DMS79 (cell line): Measurements from ENCODE around the gene SDCCAG8.

Source experiments
- DNase-seq: peaks from one replicate; lab custom pipeline; 2025; lab: John Stamatoyannopoulos, UW

The SDCCAG8 gene

DNA sequence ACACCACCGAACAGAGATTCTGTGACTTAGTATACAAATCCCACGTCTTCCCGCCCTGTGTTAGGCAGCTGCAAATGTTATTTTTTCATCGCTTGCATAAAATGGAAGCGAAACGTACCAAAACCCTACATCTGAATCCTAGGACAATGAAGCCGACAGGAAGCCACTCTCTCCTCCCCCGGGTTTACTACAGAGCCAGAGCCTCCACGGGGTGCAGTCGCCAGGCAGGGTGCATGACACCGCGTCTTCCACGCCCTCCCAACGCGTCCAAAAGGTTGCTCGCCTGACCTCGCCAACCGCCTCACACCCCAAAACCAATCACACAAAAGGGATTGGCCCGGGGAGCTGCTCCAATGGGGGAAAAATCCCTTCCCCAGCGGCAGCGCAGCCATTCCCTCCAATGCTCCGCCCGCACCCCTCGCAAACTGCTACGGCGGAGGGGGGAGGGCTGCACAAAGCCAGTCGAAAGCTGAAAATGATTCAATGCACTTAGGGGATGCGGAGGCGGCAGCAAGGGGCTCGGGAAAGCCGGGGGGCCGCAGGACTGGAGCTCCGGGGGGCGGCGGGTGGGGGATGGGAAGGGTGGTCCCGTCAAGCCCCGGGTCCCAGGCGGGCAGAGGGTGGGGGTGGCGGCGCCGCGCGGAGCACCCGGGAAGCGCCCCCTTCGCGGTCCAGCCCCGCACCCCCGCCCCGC, 1.5 kb upstream of the SDCCAG8 start:
- peak; percentile 41 for DNase-seq

GRCh38 chr1:243254927-243255790, 682 bp upstream of the SDCCAG8 start, which contains the start of gene CEP170:
Gene CEP170 (minus strand): TSS chr1:243255281. CDS start chr1:243225280, 30,001 bp downstream.
- peak; percentile 99 for DNase-seq

GRCh38 chr1:243256590-243256989, 749 bp downstream of the SDCCAG8 start:
- DNase-seq: no peak

- no peak for DNase-seq
These were observed 1.3 kb downstream of the SDCCAG8 start for GRCh38 chr1:243257189-243257588.

DNA sequence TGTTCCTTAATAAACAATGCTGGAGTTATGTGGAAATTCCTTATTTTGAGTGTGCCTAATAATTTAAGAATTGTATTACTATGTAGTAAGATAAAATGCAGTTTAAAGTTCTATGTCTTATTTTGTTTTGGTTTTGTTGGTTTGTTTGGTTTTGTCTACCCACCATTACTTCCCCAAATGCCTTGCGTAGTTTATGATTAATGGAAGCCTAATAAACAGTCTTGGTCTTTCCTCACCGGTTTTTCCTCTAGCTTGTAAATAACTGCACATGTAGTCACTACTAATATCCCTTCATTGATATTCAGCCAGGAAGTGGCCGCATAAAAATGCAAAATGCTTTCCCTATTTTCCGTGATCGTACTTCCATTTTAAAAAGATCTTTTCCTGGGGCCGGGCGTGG, 2.9 kb downstream of the SDCCAG8 start:
- DNase-seq: no peak

DNA sequence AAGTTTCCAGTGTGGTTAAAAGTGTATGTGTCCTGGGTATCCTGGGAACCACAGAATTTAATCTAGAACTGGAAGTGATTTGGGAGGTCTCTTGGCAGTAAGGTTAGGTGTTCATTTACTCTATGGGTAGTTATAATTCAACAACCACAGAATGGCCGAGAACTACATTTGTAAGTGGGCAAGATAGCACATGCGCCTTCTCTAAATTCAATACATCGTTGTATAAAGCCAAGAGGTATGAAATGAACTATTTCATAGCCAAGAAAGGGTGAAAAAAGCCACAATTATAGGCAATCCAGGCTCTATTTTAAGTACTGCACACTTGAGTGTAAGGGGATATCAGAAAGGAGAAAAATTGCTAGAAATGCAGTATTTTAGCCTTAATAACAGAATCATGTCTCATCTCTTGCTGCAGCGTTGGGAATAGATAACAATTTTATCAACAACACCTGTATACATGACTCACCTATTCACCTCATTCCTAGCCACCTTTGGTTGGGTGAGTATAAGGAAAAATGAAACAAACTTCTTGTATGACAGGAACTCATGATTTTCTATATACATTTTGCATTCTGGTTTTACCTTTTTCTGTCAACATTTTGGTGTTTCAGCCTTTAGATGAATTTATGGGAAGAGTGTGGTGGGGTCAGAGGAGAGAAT, 4.5 kb downstream of the SDCCAG8 start:
- no peak for DNase-seq

DNA sequence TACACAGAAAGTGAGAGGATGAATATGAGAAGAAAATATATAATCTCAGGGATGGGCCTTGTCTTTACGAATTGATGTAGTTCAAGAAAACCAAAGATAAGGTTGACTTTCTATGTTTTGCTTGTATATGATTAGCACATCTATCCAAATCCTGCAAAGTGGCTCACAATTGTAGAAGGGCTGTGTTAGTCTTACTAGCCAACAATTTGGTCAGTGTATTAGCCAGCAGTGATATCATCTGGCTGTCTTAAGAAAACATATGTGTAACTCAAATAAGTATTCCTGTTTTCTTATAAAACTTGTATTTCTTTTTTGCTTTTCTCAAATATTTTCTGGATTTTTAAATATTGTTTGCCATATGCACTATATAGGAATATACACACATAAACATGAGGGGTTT, 5.5 kb downstream of the SDCCAG8 start:
- no peak for DNase-seq

GRCh38 chr1:243264717-243265116, 8.9 kb downstream of the SDCCAG8 start:
- DNase-seq: no peak

GRCh38 chr1:243266231-243266630, 10.4 kb downstream of the SDCCAG8 start:
- DNase-seq: no peak

DNA sequence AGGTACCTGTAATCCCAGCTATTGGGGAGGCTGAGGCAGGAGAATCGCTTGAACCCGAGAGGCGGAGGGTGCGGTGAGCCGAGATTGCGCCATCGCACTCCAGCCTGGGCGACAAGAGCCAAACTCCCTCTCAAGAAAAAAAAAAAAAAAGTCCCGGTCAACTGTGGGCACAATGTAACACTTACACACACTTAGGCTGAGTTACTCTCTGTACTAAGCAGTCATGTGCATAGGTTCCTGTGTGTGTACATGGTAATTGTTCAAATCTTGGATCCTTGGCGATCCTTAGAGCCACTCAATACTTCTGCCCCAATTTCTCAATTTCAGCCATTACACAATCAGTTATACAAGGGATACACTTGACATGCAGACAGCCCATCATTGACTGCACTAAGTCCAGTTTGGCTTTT, 11.6 kb downstream of the SDCCAG8 start:
- DNase-seq: no peak

DNA sequence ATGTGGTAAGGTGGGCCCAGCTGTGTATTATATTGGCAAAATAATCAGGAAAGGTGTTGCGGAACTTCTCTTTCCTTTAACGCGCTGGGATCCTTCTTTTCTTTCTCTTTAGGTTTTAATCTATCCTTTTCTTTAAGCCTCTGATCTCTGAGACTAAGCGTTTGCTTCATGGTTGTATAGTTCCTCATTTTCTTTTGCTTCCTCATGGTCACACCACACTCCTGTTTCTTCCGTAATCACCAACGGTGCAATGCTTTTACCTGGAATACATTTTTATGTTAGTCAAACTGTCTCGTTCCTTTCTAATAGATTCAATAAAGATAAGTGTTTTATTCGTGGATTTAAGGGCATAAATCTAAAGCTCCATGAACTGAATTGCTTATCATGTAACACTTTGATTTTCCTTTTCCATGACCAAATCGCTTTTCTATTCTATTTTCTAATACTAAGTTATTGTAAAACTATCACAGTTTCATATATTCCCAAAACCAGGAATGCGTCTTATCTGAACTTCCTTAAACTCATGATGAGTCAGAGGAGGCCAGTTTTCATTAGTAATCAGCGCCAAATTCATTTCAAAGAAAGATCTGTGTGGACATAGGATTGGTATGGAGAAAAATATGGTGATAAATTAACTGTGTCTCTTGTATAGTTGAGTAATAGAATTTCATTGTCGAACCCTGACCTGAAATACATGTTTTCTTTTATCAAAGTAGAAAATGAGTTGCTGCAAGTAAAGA, 12.2 kb downstream of the SDCCAG8 start:
- DNase-seq: no peak

DNA sequence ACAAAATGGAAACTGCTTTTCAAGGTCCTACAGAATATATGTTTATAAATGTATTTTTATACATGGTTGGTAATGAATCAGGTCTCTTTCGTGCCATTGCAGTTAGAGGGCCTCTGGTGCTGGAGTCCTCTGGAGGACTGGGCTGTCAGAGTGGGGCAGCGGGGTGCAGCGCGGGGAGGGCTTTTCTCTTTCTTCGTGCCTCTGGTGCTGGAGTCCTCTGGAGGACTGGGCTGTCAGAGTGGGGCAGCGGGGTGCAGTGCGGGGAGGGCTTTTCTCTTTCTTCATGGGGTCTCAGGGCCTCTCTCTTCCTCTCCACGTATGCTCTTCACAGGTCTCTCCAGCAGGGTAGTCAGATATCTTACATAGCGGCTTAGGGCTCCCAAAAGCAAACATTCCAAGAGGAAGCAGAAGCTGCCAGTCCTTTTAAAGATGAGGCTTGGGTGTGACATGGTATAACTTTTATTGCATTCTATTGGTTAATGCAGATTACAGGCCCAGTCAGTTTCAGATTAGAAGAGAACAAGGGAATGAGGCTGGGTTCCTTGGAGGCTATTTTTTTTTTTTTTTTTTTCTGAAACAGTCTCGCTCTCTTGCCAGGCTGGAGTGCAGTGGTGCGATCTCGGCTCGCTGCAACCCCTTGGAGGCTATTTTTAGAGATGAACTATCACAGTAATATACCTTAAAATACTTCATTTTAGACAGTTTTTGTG, 13.1 kb downstream of the SDCCAG8 start:
- DNase-seq: no peak

- no peak for DNase-seq
These were observed 13.6 kb downstream of the SDCCAG8 start for GRCh38 chr1:243269461-243269801.

- no peak for DNase-seq
These were observed 14.4 kb downstream of the SDCCAG8 start for GRCh38 chr1:243270097-243270864.

DNA sequence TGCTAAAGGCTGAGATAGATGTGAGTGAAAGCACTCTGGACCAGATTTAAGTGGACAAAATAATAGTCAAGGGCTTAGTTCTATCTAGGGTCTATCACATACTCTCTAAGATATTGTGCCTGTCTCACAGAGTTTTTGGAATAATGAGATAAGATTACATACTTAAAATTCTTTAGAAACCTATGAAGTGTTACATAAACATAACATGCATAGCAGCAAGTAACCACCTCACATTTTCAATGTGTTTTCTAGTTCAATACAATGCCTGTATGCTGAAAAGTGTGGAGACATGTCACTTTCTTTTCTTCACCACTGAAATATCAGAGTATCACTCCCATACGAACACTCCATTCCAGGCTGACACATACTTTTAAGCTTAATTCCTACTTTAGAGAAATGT, 16.2 kb downstream of the SDCCAG8 start:
- DNase-seq: no peak

GRCh38 chr1:243272401-243272800, 16.6 kb downstream of the SDCCAG8 start:
- DNase-seq: no peak

DNA sequence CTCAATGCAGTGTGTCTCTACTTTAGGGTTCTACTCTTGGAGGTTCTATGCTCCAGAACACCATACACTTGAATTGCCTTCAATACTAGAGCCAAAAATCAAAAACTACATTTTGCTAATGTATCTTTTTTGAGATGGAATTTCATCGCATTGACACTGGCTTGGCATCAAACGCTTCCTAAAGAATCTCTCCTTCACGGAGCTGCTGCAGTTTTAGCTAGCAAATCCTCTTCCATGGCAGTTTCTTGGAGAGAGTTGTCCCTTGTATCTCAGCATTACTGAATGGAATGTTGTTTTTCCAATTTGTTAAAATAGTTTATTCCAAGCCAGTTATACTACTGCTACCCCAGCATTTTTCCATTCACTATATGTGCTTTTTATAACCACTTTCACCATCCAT, 17.7 kb downstream of the SDCCAG8 start:
- no peak for DNase-seq

- DNase-seq: no peak
These were observed 18.1 kb downstream of the SDCCAG8 start for GRCh38 chr1:243273945-243274344.

DNA sequence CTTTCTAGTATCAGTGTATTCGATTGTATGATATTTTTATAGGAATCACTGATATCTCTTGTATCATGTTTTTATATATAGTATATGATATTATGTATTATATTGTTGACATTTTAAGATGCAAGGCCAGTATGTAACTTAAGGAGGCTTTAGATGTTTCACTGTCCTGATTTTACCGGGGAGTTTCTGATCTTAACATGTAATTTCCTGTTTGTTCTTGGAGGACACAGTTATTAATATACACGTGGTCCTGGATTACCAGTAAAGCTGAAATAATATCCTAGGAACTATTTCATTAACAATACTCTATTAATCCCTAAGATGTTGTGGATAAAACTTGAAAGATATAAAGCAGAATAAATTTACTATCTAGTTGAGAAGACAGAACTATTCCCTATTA, 19.5 kb downstream of the SDCCAG8 start:
- no peak for DNase-seq

- no peak for DNase-seq
These were observed 24.8 kb downstream of the SDCCAG8 start for GRCh38 chr1:243280571-243281129.
